ENCODE measurements around the gene ATP5PB.

ATP5PB gene

DNA sequence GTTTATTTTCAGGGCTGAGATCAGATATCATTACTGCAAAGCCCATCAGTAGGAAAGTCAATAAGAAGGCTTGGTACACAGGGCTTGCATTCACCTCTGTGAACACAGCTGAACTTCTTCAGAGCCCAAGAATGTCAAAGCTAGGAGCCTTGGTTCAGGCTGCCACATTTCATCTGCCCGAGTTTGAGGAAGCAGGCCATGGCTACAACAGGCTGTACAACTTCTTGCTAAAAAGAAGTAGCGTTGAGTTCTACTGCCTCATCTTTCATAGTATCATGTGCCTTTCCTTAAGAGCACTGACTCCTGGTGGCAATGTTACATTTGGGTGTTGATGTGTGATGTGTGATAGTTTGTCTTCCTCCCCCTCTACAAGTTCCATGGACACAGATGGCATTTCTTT lies 34.6 kb downstream of the ATP5PB start:
- peaks cover 51 to 55% of the 10 kb centered on the region in 2 experiments for H3K4me1 ChIP-seq (ENCODE audit: control insufficient read depth in 1 of 2, insufficient read depth in 1 of 2, low read depth in 1 of 2, low read length in 1 of 2)
- TF ChIP-seq, protein P1, sequence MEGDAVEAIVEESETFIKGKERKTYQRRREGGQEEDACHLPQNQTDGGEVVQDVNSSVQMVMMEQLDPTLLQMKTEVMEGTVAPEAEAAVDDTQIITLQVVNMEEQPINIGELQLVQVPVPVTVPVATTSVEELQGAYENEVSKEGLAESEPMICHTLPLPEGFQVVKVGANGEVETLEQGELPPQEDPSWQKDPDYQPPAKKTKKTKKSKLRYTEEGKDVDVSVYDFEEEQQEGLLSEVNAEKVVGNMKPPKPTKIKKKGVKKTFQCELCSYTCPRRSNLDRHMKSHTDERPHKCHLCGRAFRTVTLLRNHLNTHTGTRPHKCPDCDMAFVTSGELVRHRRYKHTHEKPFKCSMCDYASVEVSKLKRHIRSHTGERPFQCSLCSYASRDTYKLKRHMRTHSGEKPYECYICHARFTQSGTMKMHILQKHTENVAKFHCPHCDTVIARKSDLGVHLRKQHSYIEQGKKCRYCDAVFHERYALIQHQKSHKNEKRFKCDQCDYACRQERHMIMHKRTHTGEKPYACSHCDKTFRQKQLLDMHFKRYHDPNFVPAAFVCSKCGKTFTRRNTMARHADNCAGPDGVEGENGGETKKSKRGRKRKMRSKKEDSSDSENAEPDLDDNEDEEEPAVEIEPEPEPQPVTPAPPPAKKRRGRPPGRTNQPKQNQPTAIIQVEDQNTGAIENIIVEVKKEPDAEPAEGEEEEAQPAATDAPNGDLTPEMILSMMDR (IDR thresholded peaks at IDR 0.05) = no peak
- H3K27me3 ChIP-seq = no peaks in the 10 kb centered on the region
- no peaks in the 10 kb centered on the region for H3K9me3 ChIP-seq
- peak overlapping the region; percentile 61 for H3K27ac ChIP-seq
- no peaks in the 10 kb centered on the region for H3K36me3 ChIP-seq
- no peak overlapping the region for H3K4me3 ChIP-seq (ENCODE audit: low read depth in 1 of 2, low read length in 1 of 2)

DNA sequence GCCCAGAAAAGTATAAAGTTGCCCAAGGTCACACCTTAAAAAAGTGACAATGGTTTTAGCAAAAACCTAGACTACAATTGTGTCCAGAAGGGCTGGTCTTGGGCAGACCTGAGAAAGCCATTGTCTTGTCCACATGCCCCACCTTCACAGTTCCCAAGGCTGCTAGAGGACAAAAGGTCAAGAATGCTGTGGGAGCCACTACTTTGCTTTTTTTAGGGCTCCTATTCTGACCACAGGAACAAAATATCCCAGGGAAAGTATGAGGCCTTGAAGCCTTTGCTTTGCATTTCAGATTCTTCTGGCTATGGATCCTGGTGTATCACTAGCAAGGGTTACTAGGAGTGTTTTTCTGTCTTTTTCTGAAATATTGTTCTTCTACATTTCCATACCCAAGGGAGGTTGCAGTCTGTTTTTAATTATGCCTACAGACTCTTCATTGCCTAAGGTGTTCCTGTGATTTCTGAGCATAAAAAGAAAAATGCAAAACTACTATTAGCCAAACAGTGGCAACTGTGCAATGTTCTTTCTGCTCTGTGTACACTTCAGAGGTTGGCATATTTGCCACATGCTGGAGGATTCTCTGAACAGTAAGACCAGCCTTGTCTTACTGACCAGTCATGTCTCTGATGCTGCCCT lies 35.2 kb downstream of the ATP5PB start:
- Histone ChIP-seq H3K36me3 (no peaks in the 10 kb centered on the region), H3K27ac (peak overlapping the region; percentile 61), H3K4me1 (ENCODE audit: control insufficient read depth in 1 of 2, insufficient read depth in 1 of 2, low read depth in 1 of 2, low read length in 1 of 2) (peaks cover 57 to 60% of the 10 kb centered on the region in 2 experiments), H3K27me3 (no peaks in the 10 kb centered on the region), H3K4me3 (ENCODE audit: low read depth in 1 of 2, low read length in 1 of 2) (no peak overlapping the region), H3K9me3 (no peaks in the 10 kb centered on the region)
- TF ChIP-seq, protein P1 (IDR thresholded peaks at IDR 0.05) = no peak

DNA sequence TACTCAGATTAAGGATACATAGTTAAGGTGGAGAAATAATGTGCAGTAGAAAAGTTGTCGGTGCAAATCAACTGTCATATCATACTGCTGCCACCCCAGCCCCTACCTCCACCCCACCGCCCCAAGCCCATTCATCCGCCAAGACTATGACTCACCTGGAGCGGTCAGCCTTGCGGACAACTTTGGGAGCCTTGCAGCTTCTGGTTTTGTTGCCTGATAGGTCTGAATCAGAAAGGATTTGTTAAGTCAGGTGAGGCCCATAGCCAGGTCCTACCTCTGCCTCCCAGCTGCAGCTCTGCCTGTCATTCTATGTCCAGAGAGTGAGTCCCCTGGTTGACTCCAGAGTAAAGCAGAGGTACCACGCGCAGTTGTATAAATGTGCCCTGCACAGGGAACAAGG lies 37.2 kb downstream of the ATP5PB start:
- Histone ChIP-seq H3K4me1 (ENCODE audit: control insufficient read depth in 1 of 2, insufficient read depth in 1 of 2, low read depth in 1 of 2, low read length in 1 of 2) (peaks cover 58 to 60% of the 10 kb centered on the region in 2 experiments), H3K9me3 (no peaks in the 10 kb centered on the region), H3K36me3 (no peaks in the 10 kb centered on the region), H3K27ac (no peak overlapping the region), H3K27me3 (no peaks in the 10 kb centered on the region), H3K4me3 (ENCODE audit: low read depth in 1 of 2, low read length in 1 of 2) (no peak overlapping the region)
- TF ChIP-seq, protein P1 (IDR thresholded peaks at IDR 0.05) = no peak

DNA sequence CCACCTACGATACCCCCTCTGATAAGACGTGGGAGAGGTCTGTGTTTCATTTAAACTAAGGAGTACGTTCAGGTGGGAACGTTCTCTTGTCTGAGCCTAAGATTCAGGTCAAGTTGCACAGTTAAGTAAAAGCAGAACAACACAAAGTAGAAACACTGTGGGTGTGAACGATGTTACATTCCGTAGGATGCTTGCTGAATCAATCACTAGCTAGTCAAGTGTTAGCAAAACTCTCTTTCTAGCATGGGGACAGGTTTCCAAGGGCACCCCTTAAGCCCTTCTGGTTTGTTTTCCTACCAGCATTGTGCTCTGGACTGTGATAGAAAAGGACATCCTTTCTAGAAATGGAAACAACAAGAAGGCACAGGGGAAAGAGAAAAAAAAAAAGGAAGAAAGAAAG lies 37.9 kb downstream of the ATP5PB start:
- Histone ChIP-seq H3K27me3 (no peaks in the 10 kb centered on the region), H3K9me3 (no peaks in the 10 kb centered on the region), H3K4me3 (ENCODE audit: low read depth in 1 of 2, low read length in 1 of 2) (no peak overlapping the region), H3K4me1 (ENCODE audit: control insufficient read depth in 1 of 2, insufficient read depth in 1 of 2, low read depth in 1 of 2, low read length in 1 of 2) (peaks cover 53 to 60% of the 10 kb centered on the region in 2 experiments), H3K36me3 (no peaks in the 10 kb centered on the region), H3K27ac (peak overlapping the region; percentile 90)
- TF ChIP-seq, protein P1 (IDR thresholded peaks at IDR 0.05) = no peak

DNA sequence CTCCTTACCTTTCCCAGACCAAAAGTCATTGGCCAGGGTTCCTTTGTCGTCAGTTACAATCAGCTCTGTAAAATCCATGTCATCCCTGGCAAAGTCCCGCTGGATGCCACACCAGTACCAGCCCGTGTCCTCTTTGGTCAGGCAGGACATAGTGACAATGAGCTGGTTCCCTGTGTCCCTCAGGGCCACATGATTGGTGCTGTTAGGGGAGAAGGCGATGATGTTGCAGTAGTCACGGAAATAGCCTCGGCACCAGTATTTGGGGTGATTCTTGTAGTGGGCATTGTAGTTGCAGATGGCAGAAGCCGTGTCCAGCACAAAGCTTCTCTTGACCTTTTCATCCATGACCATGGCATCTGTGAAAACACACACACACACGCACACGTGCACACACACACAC lies 39.4 kb downstream of the ATP5PB start:
- Histone ChIP-seq H3K36me3 (no peaks in the 10 kb centered on the region), H3K27me3 (no peaks in the 10 kb centered on the region), H3K9me3 (no peaks in the 10 kb centered on the region), H3K4me1 (ENCODE audit: control insufficient read depth in 1 of 2, insufficient read depth in 1 of 2, low read depth in 1 of 2, low read length in 1 of 2) (peaks cover 53 to 56% of the 10 kb centered on the region in 2 experiments), H3K4me3 (ENCODE audit: low read depth in 1 of 2, low read length in 1 of 2) (no peak overlapping the region), H3K27ac (peak overlapping the region; percentile 90)
- TF ChIP-seq, protein P1 (IDR thresholded peaks at IDR 0.05) = no peak
